CD4-positive, alpha-beta T cell treated with Interleukin-6 for 4 hours (primary cell): ENCODE data around the gene PTPRC.
A peak's percentile ranks its signal among the peaks of the same experiment; 100 is the strongest.

Source experiments
- DNase-seq: peaks from one replicate; pipeline ENCODE4 v3.0.0-alpha.2; 2020; ENCODE audit warnings: mixed read lengths

Gene PTPRC

GRCh38 chr1:198678301-198678836 lies 39.5 kb downstream of the PTPRC start:
- DNase-seq = peak; percentile 68

- peak; percentile 50 for DNase-seq
These were observed 40.1 kb downstream of the PTPRC start for GRCh38 chr1:198678901-198679329.

GRCh38 chr1:198679535-198680173 lies 40.8 kb downstream of the PTPRC start:
- peak; percentile 34 for DNase-seq

- peak; percentile 25 for DNase-seq
These were observed 41.5 kb downstream of the PTPRC start for GRCh38 chr1:198680174-198680875.

- DNase-seq = no peak
These were observed 42.4 kb downstream of the PTPRC start for GRCh38 chr1:198681252-198681651.

GRCh38 chr1:198681831-198682759 lies 43.3 kb downstream of the PTPRC start:
- peak; percentile 82 for DNase-seq

GRCh38 chr1:198682850-198683249 lies 44.0 kb downstream of the PTPRC start:
- DNase-seq = no peak

GRCh38 chr1:198683449-198683848 lies 44.6 kb downstream of the PTPRC start:
- DNase-seq = no peak

- no peak for DNase-seq
These were observed 47.4 kb downstream of the PTPRC start for GRCh38 chr1:198686069-198686728.

GRCh38 chr1:198687429-198687828 lies 48.6 kb downstream of the PTPRC start:
- peak; percentile 35 for DNase-seq

- DNase-seq = no peak
These were observed 52.2 kb downstream of the PTPRC start for GRCh38 chr1:198691063-198691462.

GRCh38 chr1:198693321-198693720 lies 54.5 kb downstream of the PTPRC start:
- no peak for DNase-seq

- DNase-seq = no peak
These were observed 55.7 kb downstream of the PTPRC start for GRCh38 chr1:198694542-198694941.

GRCh38 chr1:198696211-198696610 lies 57.4 kb downstream of the PTPRC start:
- DNase-seq = no peak

- DNase-seq = peak; percentile 67
These were observed 60.6 kb downstream of the PTPRC start for GRCh38 chr1:198699167-198700015.

- no peak for DNase-seq
These were observed 61.2 kb downstream of the PTPRC start for GRCh38 chr1:198700016-198700392.

GRCh38 chr1:198700396-198700795 lies 61.6 kb downstream of the PTPRC start:
- DNase-seq = no peak

- DNase-seq = no peak
These were observed 62.4 kb downstream of the PTPRC start for GRCh38 chr1:198701250-198701649.

GRCh38 chr1:198701766-198702539 lies 63.1 kb downstream of the PTPRC start:
- no peak for DNase-seq

GRCh38 chr1:198708761-198709525 lies 70.1 kb downstream of the PTPRC start:
- no peak for DNase-seq
